GM21786 (cell line): Measurements from ENCODE around the gene RAB6A.
"Not testable (repeated sequence)": the region's sequence is repeated elsewhere in the genome, so short reads cannot be mapped to it uniquely, and the experiment has no call there.

Source experiments
- ATAC-seq: cut with Tn5 transposase; IDR thresholded peaks from one replicate; pipeline ENCODE4 v1.9.1; 2021; ENCODE audit not compliant: unreplicated experiment

The RAB6A gene

DNA sequence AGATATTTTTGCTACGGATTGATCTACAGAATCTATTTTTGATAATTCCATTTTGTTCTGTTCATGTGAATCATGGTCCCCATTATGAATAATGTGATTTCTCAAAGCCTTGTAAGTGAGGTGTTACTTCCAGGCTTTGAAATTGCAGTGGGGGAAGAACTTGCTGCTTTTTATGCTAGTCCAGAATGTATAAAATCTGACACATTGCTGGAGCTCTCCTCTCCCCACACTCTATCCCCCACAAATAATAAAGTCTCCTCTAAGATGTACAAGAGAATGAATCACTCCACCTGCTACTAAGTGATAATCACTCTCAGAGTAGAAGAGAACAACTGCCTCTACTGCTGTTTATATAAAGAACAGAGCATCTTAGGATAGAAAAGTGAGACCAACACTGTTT lies 5.9 kb upstream of the RAB6A start:
- ATAC-seq = no peak

DNA sequence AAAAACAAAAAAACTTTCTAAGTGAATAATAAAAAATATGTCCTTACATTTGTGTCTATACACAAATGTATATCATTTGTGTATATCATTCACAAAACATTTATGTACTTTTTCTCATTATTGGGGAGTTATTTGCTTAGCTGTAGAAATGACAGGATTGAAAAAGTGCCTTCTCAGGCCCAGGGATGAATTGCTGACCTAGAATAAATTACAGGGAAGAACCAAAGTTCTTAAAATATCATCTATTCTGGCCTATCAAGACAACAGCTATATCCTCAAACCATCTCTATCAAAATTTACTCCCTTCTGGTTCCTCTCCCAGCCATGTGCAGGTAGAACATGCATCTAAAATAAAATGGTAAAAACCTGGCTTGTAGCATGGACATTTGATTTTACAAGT lies 1.9 kb upstream of the RAB6A start:
- no peak for ATAC-seq

DNA sequence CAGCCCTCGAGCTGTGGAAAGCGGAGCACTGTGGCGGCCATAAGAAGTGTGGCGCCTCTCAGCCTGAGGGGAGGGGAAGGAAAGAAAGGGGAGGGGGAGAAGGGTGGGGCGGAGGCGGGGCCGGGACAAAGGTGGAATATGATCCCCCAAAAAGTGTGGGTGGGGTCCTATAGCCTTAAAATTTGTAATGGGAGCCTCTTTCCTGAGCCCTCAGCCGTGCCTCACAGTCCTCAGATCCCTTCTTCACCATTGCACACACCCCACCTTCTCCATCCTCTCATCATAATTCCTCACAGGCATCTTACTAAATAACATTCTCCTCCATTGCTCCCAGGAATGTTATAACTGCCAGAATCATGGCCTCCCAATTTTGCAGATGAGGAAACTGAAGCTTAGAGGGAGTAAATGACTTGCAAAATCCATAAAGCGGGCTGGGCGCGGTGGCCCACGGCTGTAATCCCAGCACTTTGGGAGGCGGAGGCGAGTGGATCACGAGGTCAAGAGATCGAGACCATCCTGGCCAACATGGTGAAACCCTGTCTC lies 600 bp upstream of the RAB6A start:
- no peak for ATAC-seq

DNA sequence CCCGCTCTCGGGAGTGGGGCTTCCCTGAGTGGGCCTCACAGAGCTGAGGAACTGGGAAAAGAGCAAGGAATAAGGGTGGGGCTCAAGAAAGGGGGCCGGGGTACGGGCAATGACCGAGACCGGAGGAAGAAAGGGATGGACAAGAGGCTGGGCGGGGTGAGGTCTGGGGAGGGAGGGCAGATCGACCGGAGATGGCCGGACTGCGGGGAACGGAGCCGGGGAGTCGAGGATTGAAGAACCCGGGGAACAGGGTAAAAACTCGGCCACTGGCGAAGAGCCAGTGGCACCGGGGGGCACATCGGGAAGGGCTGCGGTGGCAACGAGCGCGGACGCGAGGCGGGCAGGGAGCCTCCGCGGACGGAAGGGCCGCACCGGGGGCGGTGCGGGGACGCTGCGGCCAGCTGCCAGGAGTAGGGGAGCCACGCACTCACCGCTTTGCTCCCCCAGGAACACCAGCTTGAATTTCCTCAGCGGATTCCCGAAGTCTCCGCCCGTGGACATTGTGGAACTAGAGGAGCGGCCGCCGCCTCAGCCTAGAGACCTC lies 667 bp downstream of the RAB6A start:
- ATAC-seq = no peak

DNA sequence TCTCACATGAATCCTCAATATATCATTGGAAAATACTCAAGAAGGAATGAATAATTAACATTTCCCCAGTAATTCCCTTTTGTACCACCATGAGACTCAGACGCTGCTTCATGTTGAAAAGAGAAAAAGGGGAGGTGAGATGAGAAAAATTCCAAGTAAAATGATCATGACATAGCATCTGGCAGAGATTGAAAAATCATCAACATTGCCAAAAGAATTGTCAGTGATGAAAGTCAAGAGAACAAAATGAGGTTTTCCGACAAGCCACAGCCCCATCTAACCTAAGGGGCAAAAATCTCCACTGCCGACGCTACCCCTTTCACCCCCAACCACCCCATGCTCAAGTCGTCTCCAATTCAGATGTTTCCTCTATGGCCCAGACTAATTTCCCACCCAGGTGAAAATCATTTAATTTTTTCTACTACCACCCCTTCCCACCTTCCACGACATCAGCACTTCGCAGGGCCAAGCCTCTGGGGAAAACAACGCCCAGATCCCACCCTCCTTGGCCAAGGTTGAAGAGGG lies 1.2 kb downstream of the RAB6A start:
- no peak for ATAC-seq

DNA sequence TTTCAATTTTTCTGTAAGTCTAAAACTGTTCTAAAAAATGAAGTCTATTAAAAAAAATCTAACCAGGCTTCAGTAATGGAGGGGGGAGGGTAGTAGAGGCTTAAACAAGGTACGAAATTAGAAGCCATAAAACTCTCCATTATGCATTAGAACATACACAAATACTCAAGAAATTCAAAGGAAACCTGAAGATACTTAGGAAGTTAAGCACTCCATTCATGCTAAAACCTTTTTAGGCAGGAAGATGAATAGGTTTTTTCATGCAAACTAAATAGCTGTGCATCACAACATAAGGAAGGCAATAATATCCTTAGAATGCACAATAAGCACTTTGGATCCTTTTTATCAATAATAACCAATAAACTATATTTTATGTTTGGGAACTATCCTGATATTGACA lies 2.4 kb downstream of the RAB6A start:
- ATAC-seq = no peak

DNA sequence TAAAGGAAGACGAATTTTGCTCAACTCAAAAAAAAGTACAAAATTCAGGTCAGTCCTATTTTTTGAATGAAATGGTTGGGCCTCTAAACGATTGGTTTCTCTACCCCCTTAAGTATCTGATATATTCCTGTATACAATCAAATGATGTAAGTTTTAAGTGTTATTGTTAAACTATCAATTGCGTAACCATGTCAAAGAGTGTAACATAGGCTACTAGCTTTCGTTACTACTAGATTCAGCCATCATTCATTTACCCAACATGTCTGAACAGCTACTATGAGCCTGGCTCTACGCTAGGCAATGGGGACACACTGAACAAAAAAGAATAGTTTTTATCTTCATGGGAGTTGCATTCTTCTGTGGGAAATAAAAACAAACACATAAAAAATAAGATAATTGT lies 3.3 kb downstream of the RAB6A start:
- ATAC-seq = no peak

DNA sequence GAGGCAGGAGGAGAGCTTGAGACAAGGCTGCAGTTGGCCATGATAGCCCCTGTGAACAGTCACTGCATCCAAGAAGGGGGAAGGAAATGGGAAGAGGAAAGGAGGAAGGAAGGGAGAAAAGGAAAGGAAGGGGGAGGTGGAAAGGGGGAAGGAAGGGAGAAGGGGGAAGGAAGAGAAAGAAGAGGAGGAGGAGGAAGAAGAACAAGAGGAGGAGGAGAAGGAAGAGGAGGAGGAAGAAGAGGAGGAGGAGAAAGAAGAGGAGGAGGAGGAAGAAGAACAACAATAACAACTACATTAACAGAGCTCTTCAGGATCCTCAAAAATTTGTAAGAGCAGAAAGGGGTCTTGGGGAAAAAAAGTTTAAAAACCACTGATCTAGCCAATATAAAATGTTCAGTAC lies 5.2 kb downstream of the RAB6A start:
- no peak for ATAC-seq

DNA sequence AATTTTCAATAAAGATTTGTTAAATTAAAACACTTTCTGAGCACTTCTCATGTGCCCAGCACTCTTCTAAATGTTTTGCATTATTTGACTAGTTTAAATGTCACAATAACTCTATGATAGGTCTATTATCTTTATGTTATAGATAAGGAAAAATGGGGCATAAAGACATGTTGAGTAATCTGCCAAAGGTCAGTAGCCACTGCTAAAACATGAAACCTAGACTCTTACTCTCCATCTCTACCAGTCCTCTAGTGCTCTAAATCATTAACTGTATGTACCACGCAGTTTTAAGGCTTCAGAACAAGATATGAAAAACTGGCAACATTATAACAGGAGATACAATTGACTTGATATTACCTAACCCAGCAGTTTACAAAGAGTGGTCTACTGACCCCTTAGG lies 6.9 kb downstream of the RAB6A start:
- no peak for ATAC-seq

DNA sequence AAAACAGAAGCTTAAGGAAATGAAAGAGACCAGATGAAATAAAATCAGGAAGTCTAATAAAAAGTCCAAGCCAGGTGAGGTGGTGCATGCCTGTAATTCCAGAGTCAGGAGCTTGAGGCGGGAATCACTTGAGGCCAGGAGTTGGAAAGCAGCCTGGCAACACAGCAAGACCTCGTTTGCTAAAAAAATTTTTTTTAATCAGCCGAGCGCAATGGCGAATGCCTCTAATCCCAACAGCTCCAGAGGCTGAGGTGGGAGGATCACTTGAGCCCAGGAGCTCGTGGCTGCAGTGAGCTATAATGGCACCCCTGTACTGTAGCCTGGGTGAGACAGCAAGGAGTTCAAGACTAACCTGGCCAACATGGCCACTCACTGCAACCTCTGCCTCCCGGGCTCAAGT lies 8.0 kb downstream of the RAB6A start:
- no peak for ATAC-seq

DNA sequence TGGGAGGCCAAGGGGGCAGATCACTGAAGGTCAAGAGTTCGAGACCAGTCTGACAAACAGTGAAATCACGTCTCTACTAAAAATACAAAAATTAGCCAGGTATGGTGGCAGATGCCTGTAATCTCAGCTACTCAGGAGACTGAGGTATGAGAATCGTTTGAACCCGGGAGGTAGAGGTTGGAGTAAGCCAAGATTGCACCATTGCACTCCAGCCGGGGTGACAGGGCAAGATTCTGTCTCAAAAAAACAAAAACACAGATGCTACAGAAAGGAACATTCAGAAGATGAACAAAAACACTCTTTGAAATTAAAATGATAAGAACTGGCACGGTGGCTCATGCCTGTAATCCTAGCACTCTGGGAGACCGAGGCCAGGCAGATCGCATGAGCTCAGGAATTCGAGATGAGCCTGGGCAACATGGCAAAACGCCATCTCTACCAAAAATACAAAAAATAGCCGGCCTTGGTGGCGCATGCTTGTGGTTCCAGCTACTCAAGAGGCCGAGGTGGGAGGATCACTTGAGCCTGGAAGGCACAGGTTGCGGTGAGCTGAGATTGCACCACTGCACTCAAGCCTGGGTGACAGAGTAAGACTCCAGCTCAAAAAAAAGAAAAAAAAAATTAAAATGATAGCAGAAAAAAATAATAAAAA lies 8.5 kb downstream of the RAB6A start:
- ATAC-seq = no peak

DNA sequence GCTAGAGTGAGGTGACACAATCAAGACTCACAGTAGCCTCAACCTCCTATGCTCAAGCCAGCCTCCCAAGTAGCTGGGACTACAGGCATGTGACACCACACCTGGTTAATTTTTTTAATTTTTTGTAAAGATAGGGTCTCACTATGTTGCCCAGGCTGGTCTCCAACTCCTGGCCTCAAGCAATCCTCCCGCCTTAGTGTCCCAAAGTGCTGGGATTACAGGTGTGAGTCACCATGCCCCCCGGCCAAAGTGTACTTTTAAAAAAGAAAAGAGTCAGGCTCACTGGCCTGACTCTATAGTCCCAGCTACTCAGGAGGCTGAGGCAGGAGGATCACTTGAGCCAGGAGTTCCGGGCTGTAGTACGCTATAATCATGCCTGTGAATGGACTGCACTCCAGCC lies 10.0 kb downstream of the RAB6A start:
- ATAC-seq = not testable (repeated sequence)

DNA sequence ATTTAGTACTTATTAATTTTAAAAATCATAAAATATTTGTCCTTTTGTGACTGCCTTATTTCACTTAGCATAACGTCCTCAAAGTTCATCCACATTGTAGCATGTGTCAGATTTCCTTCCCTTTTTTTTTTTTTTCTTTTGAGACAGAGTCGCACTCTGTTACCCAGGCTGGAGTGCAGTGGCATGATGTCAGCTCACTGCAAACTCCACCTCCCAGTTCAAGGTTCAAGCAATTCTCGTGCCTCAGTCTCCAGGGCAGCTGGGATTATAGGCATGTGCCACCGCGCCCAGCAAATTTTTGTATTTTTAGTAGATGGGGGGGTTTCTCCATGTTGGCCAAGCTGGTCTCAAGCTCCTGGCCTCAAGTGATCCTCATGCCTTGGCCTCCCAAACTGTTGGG lies 10.6 kb downstream of the RAB6A start:
- no peak for ATAC-seq

DNA sequence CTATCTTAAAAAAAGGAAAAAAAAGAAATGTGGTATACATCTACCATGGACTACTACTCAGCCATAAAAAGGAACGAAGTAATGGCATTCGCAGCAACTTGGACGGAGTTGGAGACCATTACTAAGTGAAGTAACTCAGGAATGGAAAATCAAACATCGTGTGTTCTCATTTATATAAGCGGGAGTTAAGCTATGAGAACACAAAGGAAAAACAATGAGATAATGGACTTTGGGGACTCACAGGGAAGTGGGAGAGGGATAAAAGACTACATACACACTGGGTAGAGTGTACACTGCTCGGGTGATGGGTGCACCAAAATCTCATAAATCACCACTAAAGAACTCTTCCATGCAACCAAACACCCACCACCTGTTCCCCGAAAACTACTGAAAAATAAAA lies 11.8 kb downstream of the RAB6A start:
- no peak for ATAC-seq

DNA sequence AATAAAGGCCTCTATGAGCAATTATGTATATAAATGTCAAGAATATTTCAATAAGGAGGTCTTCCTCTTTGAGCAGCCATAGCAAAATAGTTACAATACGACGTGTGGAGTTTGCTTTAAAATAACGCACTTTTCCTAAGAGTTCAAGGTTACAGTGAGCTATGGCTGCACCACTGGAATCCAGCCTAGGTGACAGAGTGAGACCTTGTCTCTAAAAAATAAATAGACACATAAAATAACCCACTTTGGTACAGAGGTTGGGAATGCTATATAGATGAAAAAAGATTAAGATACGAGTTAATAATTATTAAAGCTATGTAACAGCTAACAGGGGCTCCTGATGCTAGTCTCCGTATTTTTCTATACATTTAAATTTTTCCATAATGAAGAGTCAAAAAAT lies 12.6 kb downstream of the RAB6A start:
- no peak for ATAC-seq

DNA sequence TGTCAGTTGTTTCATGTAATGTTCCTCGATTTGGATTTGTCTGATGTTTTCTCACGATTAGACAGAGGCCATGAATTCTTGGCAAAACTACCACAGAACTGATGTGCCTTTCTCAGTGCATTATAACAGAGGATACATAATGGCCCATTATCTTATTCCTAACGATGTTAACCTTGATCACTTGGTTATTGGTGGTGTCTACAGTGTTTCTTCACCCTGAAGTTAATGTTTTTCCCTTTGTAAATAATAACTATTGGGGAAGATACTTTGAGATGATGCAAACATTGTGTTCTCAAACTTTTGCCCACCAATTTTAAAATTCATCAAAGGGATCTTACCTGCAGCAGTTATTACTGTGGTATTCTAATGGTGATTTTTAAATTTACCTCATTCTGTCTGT lies 13.1 kb downstream of the RAB6A start:
- ATAC-seq = no peak

DNA sequence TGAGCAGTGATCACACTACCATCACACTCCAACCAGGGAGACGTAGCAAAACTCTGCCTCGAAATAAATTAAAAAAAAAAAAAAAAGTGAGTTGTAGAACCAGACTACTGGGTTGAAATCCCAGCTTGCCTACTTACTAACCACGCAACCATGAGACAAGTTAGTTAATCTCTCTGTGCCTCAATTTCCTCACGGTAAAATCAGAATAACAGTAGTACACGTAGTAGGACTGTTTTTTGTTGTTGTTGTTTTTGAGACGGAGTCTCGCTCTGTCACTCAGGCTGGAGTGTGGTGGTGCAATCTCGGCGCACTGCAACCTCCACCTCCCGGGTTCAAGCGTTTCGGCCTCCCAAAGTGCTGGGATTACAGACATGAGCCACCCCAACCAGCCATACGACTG lies 14.2 kb downstream of the RAB6A start:
- ATAC-seq = no peak

DNA sequence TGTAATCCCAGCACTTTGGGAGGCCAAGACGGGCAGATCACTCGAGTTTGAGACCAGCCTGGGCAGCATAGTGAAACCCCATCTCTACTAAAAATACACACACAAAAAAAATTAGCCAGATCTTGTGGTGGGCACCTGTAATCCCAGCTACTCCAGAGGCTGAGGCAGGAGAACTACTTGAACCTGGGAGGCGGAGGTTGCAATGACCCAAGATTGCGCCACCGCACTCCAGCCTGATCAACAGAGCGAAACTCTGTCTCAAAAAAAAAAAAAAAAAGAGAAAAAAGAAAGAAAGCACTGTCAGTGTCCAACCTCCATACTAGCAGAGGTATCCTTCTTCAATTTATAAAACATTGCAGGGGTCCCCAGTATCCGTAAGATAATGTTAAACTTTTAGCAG lies 17.8 kb downstream of the RAB6A start:
- no peak for ATAC-seq

DNA sequence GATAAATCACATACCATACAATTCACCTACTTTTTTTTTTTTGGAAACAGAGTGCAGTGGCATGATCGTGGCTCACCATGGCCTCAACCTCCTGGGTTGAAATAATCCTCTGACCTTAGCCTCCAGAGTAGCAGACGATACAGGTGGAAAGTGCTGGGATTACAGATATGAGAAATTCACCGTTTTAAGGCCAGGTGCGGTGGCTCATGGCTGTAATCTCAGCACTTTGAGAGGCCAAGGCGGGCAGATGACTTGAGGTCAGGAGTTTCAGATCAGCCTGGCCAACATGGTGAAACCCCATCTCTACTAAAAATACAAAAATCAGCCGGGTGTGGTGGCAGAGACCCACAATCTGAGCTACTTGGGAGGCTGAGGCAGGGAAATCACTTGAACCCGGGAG lies 24.9 kb downstream of the RAB6A start:
- ATAC-seq = not testable (repeated sequence)

DNA sequence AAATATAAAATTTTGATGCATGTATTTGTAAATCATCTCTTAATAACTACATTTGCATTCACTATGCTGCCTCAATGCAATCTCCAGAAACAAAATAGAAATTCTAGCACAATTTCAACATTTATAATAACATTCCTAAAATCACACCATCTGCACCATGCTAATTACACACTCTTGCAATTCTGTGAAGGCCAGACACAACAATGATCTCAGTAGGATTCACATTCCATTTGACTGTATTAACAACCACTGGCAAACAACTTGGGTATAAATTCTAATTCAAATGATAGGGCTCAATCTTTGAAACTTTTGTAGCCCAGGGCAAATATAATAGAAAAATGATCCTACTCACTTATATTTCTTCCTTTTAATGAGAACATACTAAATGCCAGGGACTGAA lies 25.9 kb downstream of the RAB6A start:
- no peak for ATAC-seq

DNA sequence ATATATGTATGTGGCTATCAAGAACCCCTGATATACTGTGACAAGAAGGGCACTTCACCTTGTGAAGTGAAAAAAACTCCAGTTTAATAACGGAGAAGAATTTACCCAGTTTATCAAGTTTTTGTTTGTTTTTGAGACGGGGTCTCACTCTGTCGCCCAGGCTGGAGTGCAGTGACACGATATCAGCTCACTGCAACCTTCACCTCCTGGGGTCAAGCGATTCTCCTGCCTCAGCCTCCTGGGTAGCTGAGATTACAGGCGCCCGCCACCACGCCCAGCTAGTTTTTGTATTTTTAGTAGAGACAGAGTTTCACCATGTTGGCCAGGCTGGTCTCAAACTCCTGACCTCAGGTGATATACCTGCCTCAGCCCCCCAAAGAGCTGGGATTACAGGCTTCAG lies 26.9 kb downstream of the RAB6A start:
- ATAC-seq = not testable (repeated sequence)

DNA sequence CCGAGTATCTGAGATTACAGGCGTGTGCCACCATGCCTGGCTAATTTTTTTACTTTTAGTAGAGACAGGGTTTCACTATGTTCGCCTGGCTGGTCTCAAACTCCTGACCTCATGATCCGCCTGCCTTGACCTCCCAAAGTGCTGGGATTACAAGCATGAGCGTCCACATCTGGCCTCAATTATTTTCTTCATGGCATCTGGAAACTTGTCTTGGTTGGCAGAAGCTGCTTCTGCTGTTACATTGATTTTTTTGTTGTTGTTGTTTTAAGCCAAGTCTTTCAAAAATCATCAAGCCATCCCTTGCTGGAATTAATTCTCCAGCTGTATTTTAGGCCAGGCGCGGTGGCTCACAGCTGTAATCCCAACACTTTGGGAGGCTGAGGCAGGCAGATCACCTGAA lies 27.9 kb downstream of the RAB6A start:
- not testable (repeated sequence) for ATAC-seq
